ENCODE data around the gene FAM53C. TPM values are rescaled to one million over a fixed set of nuclear protein-coding genes. Genes with fewer than 3 reads are reported as not detected.
A peak's percentile ranks its signal among the peaks of the same experiment; 100 is the strongest.

The FAM53C gene
- total RNA-seq (10 to 100 TPM; 28.8 to 42.0 (median 33.7) TPM), polyA plus RNA-seq (10 to 100 TPM in 1 of 3 donors, 1 to 10 TPM in 2; 6.8 to 11.7 (median 7.7) TPM)
- long read RNA-seq, donor 1, full-length matches to known transcripts = 4 of 4 reads
- long read RNA-seq, donor 1, partial matches to known transcripts = 0 of 4 reads
- long read RNA-seq, donor 1, other reads (novel, unspliced or antisense) = 0 of 4 reads
- long read RNA-seq, donor 2, full-length matches to known transcripts = 5 of 5 reads
- long read RNA-seq, donor 2, partial matches to known transcripts = 0 of 5 reads
- long read RNA-seq, donor 2, other reads (novel, unspliced or antisense) = 0 of 5 reads

GRCh38 chr5:138337685-138338410 is at the start of gene FAM53C:
Gene FAM53C (plus strand): TSS chr5:138338266. CDS start chr5:138341336, 3,070 bp downstream.
- Histone ChIP-seq H3K36me3 (peaks cover 0 to 22% (median 12%) of the 10 kb centered on the region in 6 donors), H3K27ac (peak within 1 kb of the TSS; percentile 90 to 98 (median 96)), H3K4me3 (peak within 1 kb of the TSS; percentile 71 to 94 (median 88)), H3K9me3 (no peaks in the 10 kb centered on the region), H3K4me1 (peaks cover 15 to 55% (median 35%) of the 10 kb centered on the region in 6 donors), H3K27me3 (replicated peaks in 1 of 7) (no peaks in the 10 kb centered on the region)
- DNase-seq = peak; percentile 99
- TF ChIP-seq POLR2A (IDR thresholded peaks at IDR 0.05) (peak; percentile 98 to 99 (median 99)), CTCF (IDR thresholded peaks at IDR 0.05 in 8 of 11, conservative IDR thresholded peaks at IDR 0.05 in 3 of 11) (peak in 5 of 11 experiments; percentile 16 to 40 (median 26)), POLR2AphosphoS5 (IDR thresholded peaks at IDR 0.05) (peak; percentile 99 to 100 (median 100))
- WGBS, 5 donors = 0 to 1% (median 0%) methylated on average over 21 to 56 of the region's 56 CpGs
- intact Hi-C loops (cut with DNase I; ENCODE audit: low total_unique reads) = no loop called here

- no peaks in the 10 kb centered on the region for H3K9me3 ChIP-seq
- peaks cover 0 to 6% (median 0%) of the 10 kb centered on the region in 6 donors for H3K4me1 ChIP-seq
- H3K27ac ChIP-seq = no peak overlapping the region
- peaks cover 0 to 27% (median 0%) of the 10 kb centered on the region in 6 donors for H3K36me3 ChIP-seq
- TF ChIP-seq CTCF (IDR thresholded peaks at IDR 0.05 in 8 of 11, conservative IDR thresholded peaks at IDR 0.05 in 3 of 11) = no peak
- TF ChIP-seq POLR2AphosphoS5 (IDR thresholded peaks at IDR 0.05) = no peak
- TF ChIP-seq POLR2A (IDR thresholded peaks at IDR 0.05) = no peak
- H3K27me3 ChIP-seq (replicated peaks in 1 of 7) = no peaks in the 10 kb centered on the region
- 88 to 97% (median 92%) methylated on average over 3 of the region's 3 CpGs for WGBS, 5 donors
- no peak overlapping the region for H3K4me3 ChIP-seq
- DNase-seq = no peak
- intact Hi-C loops (cut with DNase I; ENCODE audit: low total_unique reads) = no loop called here
These were observed 48.8 kb upstream of the FAM53C start for GRCh38 chr5:138289296-138289695.

GRCh38 chr5:138303372-138303771 is 34.7 kb upstream of the FAM53C start:
- TF ChIP-seq POLR2A (IDR thresholded peaks at IDR 0.05) (no peak), POLR2AphosphoS5 (IDR thresholded peaks at IDR 0.05) (no peak), CTCF (IDR thresholded peaks at IDR 0.05 in 8 of 11, conservative IDR thresholded peaks at IDR 0.05 in 3 of 11) (no peak)
- no peaks in the 10 kb centered on the region for H3K4me1 ChIP-seq
- no peaks in the 10 kb centered on the region for H3K36me3 ChIP-seq
- WGBS, 5 donors = 89 to 94% (median 91%) methylated on average over 6 of the region's 6 CpGs
- no peak overlapping the region for H3K27ac ChIP-seq
- no peak for DNase-seq
- intact Hi-C loops (cut with DNase I; ENCODE audit: low total_unique reads) = no loop called here
- no peak overlapping the region for H3K4me3 ChIP-seq
- H3K27me3 ChIP-seq (replicated peaks in 1 of 7) = no peaks in the 10 kb centered on the region
- H3K9me3 ChIP-seq = peaks cover 0 to 3% (median 0%) of the 10 kb centered on the region in 8 donors

- Histone ChIP-seq H3K4me3 (no peak overlapping the region), H3K9me3 (no peaks in the 10 kb centered on the region), H3K27me3 (replicated peaks in 1 of 7) (no peaks in the 10 kb centered on the region), H3K27ac (no peak overlapping the region), H3K36me3 (no peaks in the 10 kb centered on the region), H3K4me1 (no peaks in the 10 kb centered on the region)
- peak; percentile 84 for DNase-seq
- intact Hi-C loops (cut with DNase I; ENCODE audit: low total_unique reads) = no loop called here
- 15 to 62% (median 23%) methylated on average over 1 of the region's 1 CpG for WGBS, 5 donors
- no peak for TF ChIP-seq CTCF (IDR thresholded peaks at IDR 0.05 in 8 of 11, conservative IDR thresholded peaks at IDR 0.05 in 3 of 11)
- TF ChIP-seq POLR2AphosphoS5 (IDR thresholded peaks at IDR 0.05) = no peak
- no peak for TF ChIP-seq POLR2A (IDR thresholded peaks at IDR 0.05)
These were observed 32.3 kb upstream of the FAM53C start for GRCh38 chr5:138305797-138306196.
